NK-92 (cell line): ENCODE measurements around the gene SRSF9.
"Not testable (repeated sequence)": the region's sequence is repeated elsewhere in the genome, so short reads cannot be mapped to it uniquely, and the experiment has no call there.

Experiments used
- DNase-seq: peaks from one replicate; lab custom pipeline; 2025; ENCODE audit not compliant: unreplicated experiment; lab: John Stamatoyannopoulos, UW

SRSF9 gene

DNA sequence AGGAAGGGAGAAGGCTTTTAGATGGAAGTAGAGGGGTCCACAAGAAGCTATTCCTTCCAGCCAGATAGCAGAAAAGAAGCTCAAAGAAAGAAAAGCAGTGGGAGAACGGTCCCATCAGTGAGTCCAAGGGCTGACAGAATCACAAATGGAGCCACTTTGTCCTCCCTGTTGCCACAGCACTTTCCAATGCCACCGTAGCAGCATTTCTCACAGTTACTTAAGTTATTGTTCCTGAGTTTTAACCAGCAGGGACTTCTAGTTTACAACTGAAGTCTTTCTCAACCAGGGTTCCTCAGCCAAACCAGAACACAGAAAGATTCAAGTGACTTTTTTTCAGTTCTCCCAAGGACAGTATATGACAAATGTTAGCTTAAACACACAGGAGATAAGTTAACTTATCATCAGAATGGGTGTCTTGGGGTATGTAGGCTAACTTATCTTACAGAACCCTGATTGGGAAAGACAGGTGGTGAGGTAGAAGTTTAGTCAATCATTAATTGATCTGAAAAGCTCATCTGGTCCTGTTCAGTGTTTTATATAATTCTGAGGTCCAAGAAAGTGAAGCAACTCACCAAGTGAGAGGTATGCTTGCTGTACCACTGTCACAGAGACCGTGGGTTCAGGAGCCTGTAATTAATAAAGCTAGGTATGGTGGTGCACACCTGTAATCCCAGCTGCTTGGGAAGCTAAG is 16.3 kb downstream of the SRSF9 start:
- no peak for DNase-seq

GRCh38 chr12:120452524-120452923 is 17.0 kb downstream of the SRSF9 start:
- not testable (repeated sequence) for DNase-seq

DNA sequence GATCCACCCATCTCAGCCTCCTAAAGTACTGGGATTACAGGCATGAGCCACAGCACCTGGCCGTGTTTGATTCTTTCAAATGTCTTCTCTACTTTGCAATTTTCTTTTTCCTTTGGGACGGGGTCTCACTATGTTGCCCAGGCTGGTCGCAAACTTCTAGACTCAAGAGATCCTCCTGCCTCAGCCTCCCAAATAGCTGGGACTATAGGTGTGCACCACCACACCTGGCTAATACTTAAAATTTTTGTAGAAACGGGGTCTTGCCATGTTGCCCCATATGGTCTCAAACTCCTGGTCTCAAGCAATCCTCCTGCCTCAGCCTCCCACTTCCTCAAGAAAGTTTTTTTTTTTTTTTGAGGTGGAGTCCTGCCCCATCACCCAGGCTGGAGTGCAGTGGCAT is 21.6 kb downstream of the SRSF9 start:
- DNase-seq, result no peak

DNA sequence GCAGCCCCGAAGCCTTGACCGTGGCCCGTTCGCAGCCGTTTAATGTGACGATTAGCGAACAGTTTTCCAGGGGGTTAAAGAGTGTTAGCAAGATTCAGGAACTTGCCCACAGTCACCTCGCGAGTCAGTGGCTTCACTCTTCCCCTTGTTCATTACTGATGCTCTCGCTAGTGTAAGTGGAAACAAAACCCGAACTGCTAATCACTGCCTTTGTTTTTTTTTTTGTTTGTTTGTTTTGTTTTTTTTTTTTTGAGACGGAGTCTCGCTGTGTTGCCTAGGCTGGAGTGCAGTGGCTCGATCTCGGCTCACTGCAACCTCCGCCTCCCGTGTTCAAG is 22.7 kb downstream of the SRSF9 start:
- DNase-seq, result not testable (repeated sequence)

- peak; percentile 61 for DNase-seq
Observed at GRCh38 chr12:120445911-120446843, 23.4 kb downstream of the SRSF9 start, which contains the start of the genes GATC and TRIAP1. TSS of gene GATC (plus strand) at chr12:120446444. CDS start at chr12:120446481, 37 bp downstream. TSS of gene TRIAP1 (minus strand) at chr12:120446384. CDS start at chr12:120446372, 12 bp downstream.

DNA sequence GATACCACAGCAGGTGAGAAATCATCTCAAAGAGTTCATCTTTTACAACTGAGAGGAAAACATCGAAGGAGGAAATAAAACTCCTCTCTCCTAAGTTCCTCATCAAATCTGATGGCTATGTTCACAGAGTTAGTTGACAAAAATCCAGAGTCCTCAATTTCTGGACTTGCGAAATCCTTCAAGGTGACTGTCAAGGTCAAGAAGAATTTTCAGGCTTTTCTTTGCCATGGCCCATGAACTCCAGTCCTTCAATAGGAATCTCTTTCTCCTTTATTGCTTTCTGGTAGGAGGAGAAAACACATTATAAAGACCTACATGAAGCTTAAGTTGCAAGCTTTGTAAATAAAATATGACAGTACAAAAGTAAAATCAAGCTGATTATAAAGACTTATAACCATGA is 24.9 kb downstream of the SRSF9 start:
- no peak for DNase-seq

- peak; percentile 26 for DNase-seq
Observed at GRCh38 chr12:120439646-120440247, 29.8 kb downstream of the SRSF9 start.

- no peak for DNase-seq
Observed at GRCh38 chr12:120438495-120439198, 30.9 kb downstream of the SRSF9 start.

DNA sequence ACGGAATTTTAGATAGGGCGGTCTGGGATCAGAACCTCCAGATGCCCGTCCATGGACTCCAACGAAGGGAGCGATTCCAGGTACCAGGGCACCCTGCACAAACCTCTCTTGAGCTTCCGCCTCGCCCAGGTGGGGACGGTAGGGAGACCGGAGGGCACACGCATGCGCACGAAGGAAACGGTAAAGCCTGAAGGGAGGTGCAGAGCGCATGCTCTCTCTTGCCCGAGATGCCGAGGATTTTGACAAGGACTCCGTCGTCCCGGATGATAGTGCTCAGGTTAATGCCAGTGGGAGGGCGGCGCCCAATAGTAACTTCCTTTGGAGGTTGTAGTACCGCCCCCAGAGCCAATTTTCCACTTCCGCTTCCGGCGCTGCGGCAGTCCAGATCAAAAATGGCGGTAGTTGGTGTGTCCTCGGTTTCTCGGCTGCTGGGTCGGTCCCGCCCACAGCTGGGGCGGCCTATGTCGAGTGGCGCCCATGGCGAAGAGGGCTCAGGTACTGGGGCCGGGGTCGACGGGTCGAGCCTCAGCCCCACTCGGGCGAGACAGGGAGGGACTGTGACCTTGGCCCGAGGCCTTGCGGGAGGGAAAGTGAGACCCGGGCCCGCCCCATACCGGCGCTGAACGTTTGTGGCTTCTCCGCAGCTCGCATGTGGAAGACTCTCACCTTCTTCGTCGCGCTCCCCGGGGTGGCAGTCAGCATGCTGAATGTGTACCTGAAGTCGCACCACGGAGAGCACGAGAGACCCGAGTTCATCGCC is 31.6 kb downstream of the SRSF9 start, which contains the start of gene COX6A1:
Gene COX6A1 (plus strand): TSS at position 379 of the 760 bp plus-strand sequence. CDS start 14 bp downstream, at position 393.
- peak; percentile 80 for DNase-seq

GRCh38 chr12:120432772-120433525 is 36.6 kb downstream of the SRSF9 start:
- no peak for DNase-seq

GRCh38 chr12:120429368-120429767 is 40.2 kb downstream of the SRSF9 start:
- no peak for DNase-seq

GRCh38 chr12:120428597-120429229 is 40.8 kb downstream of the SRSF9 start:
- DNase-seq, result no peak

DNA sequence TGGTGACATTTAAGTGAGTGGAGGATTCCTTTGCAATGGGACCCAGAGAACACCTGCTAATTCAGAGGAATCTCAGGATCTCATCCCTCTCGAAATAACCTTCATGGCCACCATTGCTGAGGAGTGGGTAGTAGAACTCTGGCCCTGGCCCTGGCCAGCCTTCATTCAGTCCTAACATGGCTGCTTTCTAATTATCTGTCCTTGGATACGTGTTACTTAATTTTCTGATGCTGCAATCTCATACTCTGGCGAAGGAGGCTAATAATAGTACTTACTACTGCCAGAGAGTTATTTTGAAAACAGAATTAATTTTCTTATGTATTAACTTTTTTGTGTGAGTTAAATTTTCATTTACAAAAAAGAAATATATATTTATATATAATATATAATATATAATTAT is 43.8 kb downstream of the SRSF9 start:
- DNase-seq, result no peak

- DNase-seq, result no peak
Observed at GRCh38 chr12:120422892-120423456, 46.6 kb downstream of the SRSF9 start.

- no peak for DNase-seq
Observed at GRCh38 chr12:120421701-120422100, 47.8 kb downstream of the SRSF9 start.

- no peak for DNase-seq
Observed at GRCh38 chr12:120417917-120418580, 51.5 kb downstream of the SRSF9 start.

- DNase-seq, result no peak
Observed at GRCh38 chr12:120416490-120417216, 52.9 kb downstream of the SRSF9 start.
